HL-60/S4 treated with retinoic acid at 250 ng/mL for 4 days and 3 days (cell line): ENCODE data around the gene C1GALT1C1L.
"Not testable (repeated sequence)": the region's sequence is repeated elsewhere in the genome, so short reads cannot be mapped to it uniquely, and the experiment has no call there.

Experiments
- in situ Hi-C: fragments of 300-500 bp; cut with MboI; formaldehyde crosslinking; loops from 2 replicates; pipeline ENCODE4 v1.7.0; 2022; ENCODE audit warnings: low sequenced_read_pairs

C1GALT1C1L gene

GRCh38 chr2:43657241-43657640 lies 19.0 kb downstream of the C1GALT1C1L start:
- in situ Hi-C loops, result no loop called here

- in situ Hi-C loops, result no loop called here
Observed at GRCh38 chr2:43653506-43653905, 22.7 kb downstream of the C1GALT1C1L start.

GRCh38 chr2:43648994-43649701 lies 27.1 kb downstream of the C1GALT1C1L start:
- in situ Hi-C loops, result no loop called here

GRCh38 chr2:43643680-43644079 lies 32.5 kb downstream of the C1GALT1C1L start:
- in situ Hi-C loops, result no loop called here

- in situ Hi-C loops, result no loop called here
Observed at GRCh38 chr2:43642363-43642762, 33.9 kb downstream of the C1GALT1C1L start.

- in situ Hi-C loops, result no loop called here
Observed at GRCh38 chr2:43637030-43637803, 39.0 kb downstream of the C1GALT1C1L start, which contains the start of gene PLEKHH2. Gene PLEKHH2, plus strand, starts transcription at chr2:43637260. Its CDS starts 7,414 bp downstream, at chr2:43644674.

- in situ Hi-C loops, result no loop called here
Observed at GRCh38 chr2:43636621-43637020, 39.6 kb downstream of the C1GALT1C1L start.

GRCh38 chr2:43636153-43636552 lies 40.1 kb downstream of the C1GALT1C1L start:
- in situ Hi-C loops, result not testable (repeated sequence)

GRCh38 chr2:43634604-43635306 lies 41.5 kb downstream of the C1GALT1C1L start:
- in situ Hi-C loops, result no loop called here

GRCh38 chr2:43631618-43632317 lies 44.5 kb downstream of the C1GALT1C1L start:
- in situ Hi-C loops, result no loop called here
